Amniotic epithelial cell (primary cell): Measurements from ENCODE around the gene CARD16.

Experiments
- DNase-seq: peaks from one replicate; pipeline ENCODE4 v3.0.0-alpha.2; 2010; ENCODE audit warnings: low read depth

CARD16 gene

GRCh38 chr11:105049481-105049880, 4.3 kb upstream of the CARD16 start:
- DNase-seq: no peak

- DNase-seq: peak; percentile 94
Observed at GRCh38 chr11:105046898-105047579, 1.9 kb upstream of the CARD16 start.

GRCh38 chr11:105045676-105046296, 651 bp upstream of the CARD16 start:
- peak; percentile 54 for DNase-seq

GRCh38 chr11:105042178-105042577, 3.0 kb downstream of the CARD16 start:
- no peak for DNase-seq

GRCh38 chr11:105040703-105041102, 4.4 kb downstream of the CARD16 start:
- no peak for DNase-seq

GRCh38 chr11:105034813-105035620, 10.1 kb downstream of the CARD16 start, which contains the start of gene CASP1:
CASP1 (minus strand) TSS chr11:105035144; CDS start chr11:105035113, 31 bp downstream.
- DNase-seq: peak; percentile 86

GRCh38 chr11:105034388-105034787, 10.7 kb downstream of the CARD16 start:
- peak; percentile 17 for DNase-seq

GRCh38 chr11:105033781-105034180, 11.4 kb downstream of the CARD16 start:
- DNase-seq: no peak

GRCh38 chr11:105033343-105033742, 11.8 kb downstream of the CARD16 start:
- no peak for DNase-seq

- no peak for DNase-seq
Observed at GRCh38 chr11:105032495-105032894, 12.6 kb downstream of the CARD16 start.

GRCh38 chr11:105027678-105028077, 17.5 kb downstream of the CARD16 start:
- no peak for DNase-seq

GRCh38 chr11:105024394-105024793, 20.7 kb downstream of the CARD16 start:
- no peak for DNase-seq

- no peak for DNase-seq
Observed at GRCh38 chr11:105023003-105023402, 22.1 kb downstream of the CARD16 start, which contains the start of gene CASP5. CASP5 (minus strand) TSS chr11:105023168; CDS start chr11:105023136, 32 bp downstream.

GRCh38 chr11:105022527-105022926, 22.6 kb downstream of the CARD16 start:
- DNase-seq: peak; percentile 36

GRCh38 chr11:105007463-105007862, 37.7 kb downstream of the CARD16 start:
- no peak for DNase-seq

- DNase-seq: no peak
Observed at GRCh38 chr11:105005451-105005845, 39.7 kb downstream of the CARD16 start.

GRCh38 chr11:105004021-105004420, 41.1 kb downstream of the CARD16 start:
- DNase-seq: no peak

- DNase-seq: no peak
Observed at GRCh38 chr11:105003151-105003550, 42.0 kb downstream of the CARD16 start.

- DNase-seq: no peak
Observed at GRCh38 chr11:105000797-105001196, 44.3 kb downstream of the CARD16 start.

- peak; percentile 24 for DNase-seq
Observed at GRCh38 chr11:105000167-105000566, 45.0 kb downstream of the CARD16 start.

- peak; percentile 30 for DNase-seq
Observed at GRCh38 chr11:104999721-105000120, 45.4 kb downstream of the CARD16 start.

GRCh38 chr11:104997288-104997687, 47.8 kb downstream of the CARD16 start:
- peak; percentile 87 for DNase-seq

- no peak for DNase-seq
Observed at GRCh38 chr11:104995001-104995408, 50.1 kb downstream of the CARD16 start.
